NCI-H526 (cell line): Measurements from ENCODE around the gene RPS3.

Experiments used
- DNase-seq, 2 experiments: peaks; one replicate each; lab custom pipeline; 2025; lab: John Stamatoyannopoulos, UW

RPS3 gene

GRCh38 chr11:75435571-75435925, 36.2 kb downstream of the RPS3 start:
- DNase-seq, result no peak

- DNase-seq, result no peak
These were observed 37.5 kb downstream of the RPS3 start for GRCh38 chr11:75436806-75437205.

GRCh38 chr11:75437966-75438659, 38.8 kb downstream of the RPS3 start:
- no peak for DNase-seq

GRCh38 chr11:75439026-75439425, 39.7 kb downstream of the RPS3 start:
- no peak for DNase-seq

- DNase-seq, result no peak
These were observed 40.3 kb downstream of the RPS3 start for GRCh38 chr11:75439495-75440120.

GRCh38 chr11:75440960-75441803, 41.9 kb downstream of the RPS3 start:
- no peak for DNase-seq

GRCh38 chr11:75441804-75442132, 42.5 kb downstream of the RPS3 start:
- DNase-seq, result no peak

GRCh38 chr11:75442161-75442885, 43.0 kb downstream of the RPS3 start:
- no peak for DNase-seq

GRCh38 chr11:75443043-75443442, 43.7 kb downstream of the RPS3 start:
- DNase-seq, result no peak

GRCh38 chr11:75445315-75445953, 46.1 kb downstream of the RPS3 start:
- peak; percentile 26 to 76 for DNase-seq

GRCh38 chr11:75447415-75447814, 48.1 kb downstream of the RPS3 start:
- DNase-seq, result no peak

- DNase-seq, result no peak
These were observed 50.0 kb downstream of the RPS3 start for GRCh38 chr11:75449271-75449670.

- no peak for DNase-seq
These were observed 50.5 kb downstream of the RPS3 start for GRCh38 chr11:75449776-75450175.

GRCh38 chr11:75450236-75450635, 50.9 kb downstream of the RPS3 start:
- DNase-seq, result no peak

GRCh38 chr11:75450826-75451821, 51.8 kb downstream of the RPS3 start:
- peak in 1 of 2 experiments; percentile 53 for DNase-seq

- DNase-seq, result no peak
These were observed 54.8 kb downstream of the RPS3 start for GRCh38 chr11:75453916-75454655.

- no peak for DNase-seq
These were observed 55.7 kb downstream of the RPS3 start for GRCh38 chr11:75454987-75455386.
